Upper lobe of left lung (tissue), 6 donors: ENCODE results near the gene CTNNBL1. TPM values are rescaled to one million over a fixed set of nuclear protein-coding genes. Genes with fewer than 3 reads are reported as not detected.

Source experiments
- ATAC-seq, 2 donors: fragments of 200-7000 bp; cut with Tn5 transposase; one replicate each; pipeline ENCODE4 v1.9.1; 2022; ENCODE audit warnings: mild to moderate bottlenecking in 2 of 2, moderate library complexity in 2 of 2; ENCODE audit not compliant: low FRiP score in 2 of 2
- DNase-seq, 2 donors: peaks; one replicate each; pipeline ENCODE4 v3.0.0-alpha.2; 2019 to 2020
- H3K27ac ChIP-seq, 4 donors: fragments of 200-600 bp; sonication (generic); one replicate each; pipeline ENCODE4 v1.5.1; 2016 to 2019
- H3K27me3 ChIP-seq, 4 donors: fragments of 200-600 bp; sonication (generic); one replicate each; pipeline ENCODE4 v1.5.1; 2017 to 2019
- H3K36me3 ChIP-seq, 4 donors: fragments of 200-600 bp; sonication (generic); one replicate each; pipeline ENCODE4 v1.5.1; 2016 to 2019
- H3K4me1 ChIP-seq, 4 donors: fragments of 200-600 bp; sonication (generic); one replicate each; pipeline ENCODE4 v1.5.1; 2018 to 2019
- H3K4me3 ChIP-seq, 4 donors: fragments of 200-600 bp; sonication (generic); one replicate each; pipeline ENCODE4 v1.5.1; 2017 to 2019; ENCODE audit warnings: mild to moderate bottlenecking in 2 of 4, moderate library complexity in 1 of 4
- H3K9me3 ChIP-seq, 4 donors: fragments of 200-600 bp; sonication (generic); one replicate each; pipeline ENCODE4 v1.5.1; 2018 to 2019
- EP300 ChIP-seq, 4 donors: sonication (generic); formaldehyde crosslinking; IDR thresholded peaks; one replicate each; pipeline ENCODE4 v1.5.1; 2017; ENCODE audit warnings: antibody characterized with exemption in 4 of 4, control low read depth in 2 of 4
- POLR2A ChIP-seq, 4 donors: fragments of 450-650 bp; IDR thresholded peaks; one replicate each; pipeline ENCODE4 v1.5.1; 2016 to 2017; ENCODE audit warnings: antibody characterized with exemption in 4 of 4, mild to moderate bottlenecking in 2 of 4
- POLR2AphosphoS5 ChIP-seq, 2 donors: sonication (generic); formaldehyde crosslinking; IDR thresholded peaks; one replicate each; pipeline ENCODE4 v1.5.1; 2017; ENCODE audit warnings: antibody characterized with exemption in 2 of 2
- WGBS, 2 donors: methylation state at CpG; one replicate each; pipeline ENCODE4 v1.1.5; 2017 to 2018; 5-methylcytosine and 5-hydroxymethylcytosine counted together
- total RNA-seq, 6 donors: library from RNA; depleted of rRNA in 4 of 6; stranded (reverse); fragments of >200 nt in 4 of 6; gene quantifications; one replicate each; pipeline versions ENCODE4 v1.1.0 to v1.2.1, GENCODE V29; 2016 to 2021
- TF ChIP-seq, protein P1 (sequence below), 6 experiments: fragments of 450-650 bp in 4 of 6; fragments of 200-600 bp in 2 of 6; sonication (generic) in 2 of 6; IDR thresholded peaks; one replicate each; pipeline ENCODE4 v1.5.1; 2016 to 2019; ENCODE audit warnings: antibody characterized with exemption in 6 of 6
- donor health status: DM: no; HTN: no; CAD: no; lungs with moderate emphysema.
- donor health status: DM: no; HTN: yes; CAD: no; lungs with severe emphysema.

Gene CTNNBL1
- total RNA-seq, 6 donors from 2014 or later, result 25.1 to 61.0 (median 29.1) TPM

DNA sequence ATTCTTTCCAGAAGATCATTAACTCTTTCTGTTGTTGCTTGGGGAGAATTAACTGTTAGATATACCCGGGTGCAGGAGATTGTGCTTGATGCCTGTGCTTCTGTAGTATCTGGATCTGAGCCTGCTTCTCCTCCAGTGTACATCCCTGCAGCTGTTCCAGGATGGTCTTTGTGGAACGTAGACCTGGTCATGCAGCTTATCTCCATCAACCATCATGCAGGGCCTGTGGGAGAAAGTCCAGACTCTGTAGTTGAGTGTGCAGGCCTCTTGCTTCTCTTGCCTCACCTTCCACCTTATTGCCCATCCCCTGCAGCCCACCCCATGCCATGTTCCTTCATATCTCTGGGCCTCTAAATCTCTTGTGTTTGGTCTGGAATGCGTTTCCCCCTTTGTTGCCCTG lies 133.8 kb downstream of the CTNNBL1 start:
- ATAC-seq, result no peak
- Histone ChIP-seq H3K4me3 (no peak overlapping the region), H3K4me1 (no peaks in the 10 kb centered on the region), H3K27ac (no peak overlapping the region), H3K9me3 (no peaks in the 10 kb centered on the region), H3K27me3 (no peaks in the 10 kb centered on the region), H3K36me3 (no peaks in the 10 kb centered on the region)
- DNase-seq, result no peak
- 97 to 100% methylated on average over 3 of the region's 3 CpGs for WGBS, 2 donors
- no peak for TF ChIP-seq POLR2AphosphoS5 (IDR thresholded peaks at IDR 0.05)
- no peak for TF ChIP-seq POLR2A (IDR thresholded peaks at IDR 0.05)
- TF ChIP-seq EP300 (IDR thresholded peaks at IDR 0.05), result no peak
- TF ChIP-seq, protein P1, sequence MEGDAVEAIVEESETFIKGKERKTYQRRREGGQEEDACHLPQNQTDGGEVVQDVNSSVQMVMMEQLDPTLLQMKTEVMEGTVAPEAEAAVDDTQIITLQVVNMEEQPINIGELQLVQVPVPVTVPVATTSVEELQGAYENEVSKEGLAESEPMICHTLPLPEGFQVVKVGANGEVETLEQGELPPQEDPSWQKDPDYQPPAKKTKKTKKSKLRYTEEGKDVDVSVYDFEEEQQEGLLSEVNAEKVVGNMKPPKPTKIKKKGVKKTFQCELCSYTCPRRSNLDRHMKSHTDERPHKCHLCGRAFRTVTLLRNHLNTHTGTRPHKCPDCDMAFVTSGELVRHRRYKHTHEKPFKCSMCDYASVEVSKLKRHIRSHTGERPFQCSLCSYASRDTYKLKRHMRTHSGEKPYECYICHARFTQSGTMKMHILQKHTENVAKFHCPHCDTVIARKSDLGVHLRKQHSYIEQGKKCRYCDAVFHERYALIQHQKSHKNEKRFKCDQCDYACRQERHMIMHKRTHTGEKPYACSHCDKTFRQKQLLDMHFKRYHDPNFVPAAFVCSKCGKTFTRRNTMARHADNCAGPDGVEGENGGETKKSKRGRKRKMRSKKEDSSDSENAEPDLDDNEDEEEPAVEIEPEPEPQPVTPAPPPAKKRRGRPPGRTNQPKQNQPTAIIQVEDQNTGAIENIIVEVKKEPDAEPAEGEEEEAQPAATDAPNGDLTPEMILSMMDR (IDR thresholded peaks at IDR 0.05), result no peak

DNA sequence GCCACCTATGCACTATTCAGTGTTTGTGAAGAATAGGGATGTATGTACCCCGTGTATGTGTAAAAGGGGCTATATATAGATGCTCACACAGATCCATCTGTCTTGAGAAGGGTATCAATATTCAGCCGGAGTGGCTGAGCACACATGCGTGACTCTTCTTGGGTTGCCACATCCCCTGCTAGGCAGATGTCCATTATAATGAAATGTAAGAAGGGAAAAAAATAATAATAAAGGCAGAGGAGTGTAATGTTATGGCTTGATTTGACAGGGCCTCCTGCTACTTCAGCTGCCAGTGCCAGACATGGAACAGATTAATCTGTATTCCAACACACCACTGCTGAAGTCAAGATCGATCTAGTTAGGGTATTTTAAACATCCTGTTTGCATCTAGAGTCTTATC lies 134.9 kb downstream of the CTNNBL1 start:
- DNase-seq, result no peak
- no peaks in the 10 kb centered on the region for H3K9me3 ChIP-seq
- no peaks in the 10 kb centered on the region for H3K36me3 ChIP-seq
- no peaks in the 10 kb centered on the region for H3K4me1 ChIP-seq
- H3K27me3 ChIP-seq, result no peaks in the 10 kb centered on the region
- no peak for TF ChIP-seq POLR2AphosphoS5 (IDR thresholded peaks at IDR 0.05)
- WGBS, 2 donors, result 72 to 78% methylated on average over 4 of the region's 4 CpGs
- H3K4me3 ChIP-seq, result no peak overlapping the region
- no peak overlapping the region for H3K27ac ChIP-seq
- no peak for ATAC-seq

DNA sequence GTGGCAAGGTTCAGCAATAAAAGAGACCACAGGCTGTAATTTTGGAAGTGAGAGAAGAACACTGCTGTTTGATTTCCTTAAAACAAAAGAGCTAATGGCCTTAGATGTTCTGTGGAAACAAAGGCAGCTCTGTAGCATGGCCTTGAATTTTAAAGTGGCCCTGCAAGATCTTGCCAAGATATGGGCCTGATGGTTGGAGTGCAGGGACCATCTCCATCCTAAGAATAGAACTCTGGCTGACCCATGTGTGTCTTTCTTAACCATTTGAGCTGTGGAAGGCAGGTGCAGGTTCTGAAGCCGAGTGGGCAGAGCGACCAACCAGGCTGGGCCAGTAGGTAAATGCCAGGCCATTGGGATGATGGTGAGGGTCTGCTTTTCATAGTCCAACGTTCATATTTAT lies 135.3 kb downstream of the CTNNBL1 start:
- Histone ChIP-seq H3K4me3 (no peak overlapping the region), H3K4me1 (no peaks in the 10 kb centered on the region), H3K9me3 (no peaks in the 10 kb centered on the region), H3K36me3 (no peaks in the 10 kb centered on the region), H3K27ac (no peak overlapping the region), H3K27me3 (no peaks in the 10 kb centered on the region)
- ATAC-seq, result no peak
- TF ChIP-seq POLR2A (IDR thresholded peaks at IDR 0.05) (no peak), POLR2AphosphoS5 (IDR thresholded peaks at IDR 0.05) (no peak), EP300 (IDR thresholded peaks at IDR 0.05) (no peak)
- TF ChIP-seq, protein P1 (IDR thresholded peaks at IDR 0.05), result no peak
- 86 to 88% methylated on average over 3 of the region's 3 CpGs for WGBS, 2 donors
- DNase-seq, result no peak

DNA sequence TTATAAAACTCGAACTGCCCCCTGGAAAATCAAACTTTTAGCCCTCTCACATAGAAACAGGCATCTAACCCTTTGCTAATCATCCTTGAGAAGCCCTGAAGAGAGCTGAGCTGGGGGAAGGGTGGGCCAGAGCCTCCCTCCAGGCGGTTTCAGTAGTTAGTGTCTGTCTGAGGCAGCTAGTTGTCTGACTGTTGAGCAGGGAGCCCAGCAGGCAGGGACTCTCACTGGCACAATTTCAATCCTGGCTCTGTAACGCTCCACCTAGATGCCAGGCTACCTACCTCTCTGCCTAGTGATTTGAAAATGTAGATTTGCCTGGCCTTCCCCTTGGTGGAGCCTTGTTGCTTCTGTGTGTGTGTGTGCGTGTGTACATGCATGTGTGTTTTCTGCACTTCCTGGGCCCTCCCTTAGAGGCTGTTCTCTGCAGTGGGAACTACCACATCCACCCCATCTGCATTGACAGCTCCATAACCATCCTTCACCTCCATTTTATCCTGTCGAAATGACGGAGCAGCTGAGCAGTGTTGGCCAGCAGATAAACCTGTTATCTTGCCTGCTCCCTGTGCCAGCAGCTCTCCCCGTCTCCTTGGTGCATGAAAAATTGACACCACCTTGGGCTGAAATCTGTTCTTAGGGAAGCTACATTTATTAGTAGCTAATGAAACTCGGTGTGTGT lies 139.5 kb downstream of the CTNNBL1 start:
- Histone ChIP-seq H3K4me1 (no peaks in the 10 kb centered on the region), H3K36me3 (no peaks in the 10 kb centered on the region), H3K27ac (no peak overlapping the region), H3K4me3 (no peak overlapping the region), H3K27me3 (no peaks in the 10 kb centered on the region), H3K9me3 (no peaks in the 10 kb centered on the region)
- no peak for DNase-seq
- TF ChIP-seq, protein P1 (IDR thresholded peaks at IDR 0.05), result no peak
- TF ChIP-seq POLR2A (IDR thresholded peaks at IDR 0.05) (no peak), EP300 (IDR thresholded peaks at IDR 0.05) (no peak), POLR2AphosphoS5 (IDR thresholded peaks at IDR 0.05) (no peak)
- no peak for ATAC-seq
- WGBS, 2 donors, result 92 to 98% methylated on average over 7 to 8 of the region's 8 CpGs

DNA sequence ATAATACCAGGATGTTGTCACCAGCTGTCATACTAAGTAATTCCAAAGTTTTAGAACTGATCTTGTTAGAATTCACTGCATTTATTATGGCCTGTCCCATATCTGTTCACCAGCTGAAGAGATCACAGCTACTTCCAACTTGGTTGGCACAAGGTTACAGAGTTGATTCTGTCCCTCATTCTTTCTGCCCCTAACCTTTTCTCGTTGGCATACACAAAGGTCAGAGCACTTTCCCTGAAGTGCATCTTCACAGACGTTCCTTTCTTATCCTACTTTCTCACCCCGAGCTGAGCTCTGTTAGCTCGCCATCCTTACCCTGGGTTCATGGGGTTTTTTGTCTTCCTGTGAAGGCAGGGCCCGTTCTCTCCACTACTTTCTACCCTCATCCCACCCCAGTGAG lies 143.1 kb downstream of the CTNNBL1 start:
- Histone ChIP-seq H3K4me1 (peaks cover 0 to 6% (median 0%) of the 10 kb centered on the region in 4 donors), H3K4me3 (no peak overlapping the region), H3K27me3 (no peaks in the 10 kb centered on the region), H3K9me3 (no peaks in the 10 kb centered on the region), H3K27ac (no peak overlapping the region), H3K36me3 (peaks cover 0 to 21% (median 0%) of the 10 kb centered on the region in 4 donors)
- TF ChIP-seq POLR2AphosphoS5 (IDR thresholded peaks at IDR 0.05), result no peak
- no peak for DNase-seq
- no peak for ATAC-seq
- 64 to 68% methylated on average over 5 of the region's 5 CpGs for WGBS, 2 donors

DNA sequence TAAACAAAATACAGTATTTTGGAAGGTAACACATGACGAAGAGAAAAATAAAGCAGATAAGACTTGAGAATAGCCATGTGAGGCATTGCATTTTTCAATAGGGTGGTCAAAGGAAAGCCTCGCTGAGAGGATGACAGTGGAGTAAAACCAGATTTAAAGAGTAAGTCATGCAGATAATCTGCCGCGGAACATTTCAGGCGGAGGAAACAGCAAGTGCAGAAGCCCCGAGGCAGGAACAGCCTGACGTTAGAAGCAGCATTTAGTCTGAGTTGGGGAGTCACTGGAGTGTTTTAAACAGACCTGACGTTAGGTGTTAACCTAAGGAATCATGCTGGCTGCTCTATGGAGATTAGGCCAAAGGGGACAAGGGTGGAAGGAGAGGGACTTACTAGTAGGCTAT lies 144.1 kb downstream of the CTNNBL1 start:
- no peaks in the 10 kb centered on the region for H3K27me3 ChIP-seq
- WGBS, 2 donors, result 90 to 92% methylated on average over 8 of the region's 8 CpGs
- TF ChIP-seq EP300 (IDR thresholded peaks at IDR 0.05) (no peak), POLR2AphosphoS5 (IDR thresholded peaks at IDR 0.05) (no peak), POLR2A (IDR thresholded peaks at IDR 0.05) (no peak)
- TF ChIP-seq, protein P1 (IDR thresholded peaks at IDR 0.05), result no peak
- H3K4me3 ChIP-seq, result no peak overlapping the region
- no peak overlapping the region for H3K27ac ChIP-seq
- peaks cover 0 to 31% (median 9%) of the 10 kb centered on the region in 4 donors for H3K36me3 ChIP-seq
- no peak for DNase-seq
- ATAC-seq, result no peak
- H3K4me1 ChIP-seq, result peaks cover 0 to 6% (median 0%) of the 10 kb centered on the region in 4 donors
- no peaks in the 10 kb centered on the region for H3K9me3 ChIP-seq
